Measurements from ENCODE around the gene STAT6. TPM values are rescaled to one million over a fixed set of nuclear protein-coding genes. Genes with fewer than 3 reads are reported as not detected.

Gene STAT6
- total and polyA plus RNA-seq, 10 of the 15 experiments (the other 5 are each of a cell fraction or from before 2014, with no cell fraction given): 14.2 to 176 (median 89.6) TPM

- 0 out of 2 replicates have a peak, but pooled peaks have one; percentile 1 for TF ChIP-seq LARP7 (IDR thresholded peaks at IDR 0.05)
- no peak for TF ChIP-seq CEBPZ (IDR thresholded peaks at IDR 0.05; ENCODE audit: low read depth, low read length)
- TF ChIP-seq WRNIP1 (IDR thresholded peaks at IDR 0.05; ENCODE audit: borderline replicate concordance, low read depth, low read length): no peak
- no peak for TF ChIP-seq ZNF24 (IDR thresholded peaks at IDR 0.05)
- no peak for TF ChIP-seq PAX8 (IDR thresholded peaks at IDR 0.05)
- TF ChIP-seq USF2 (IDR thresholded peaks at IDR 0.05; ENCODE audit: borderline replicate concordance, low read depth, low read length): no peak
- TF ChIP-seq NFXL1 (IDR thresholded peaks at IDR 0.05; ENCODE audit: borderline replicate concordance): no peak
- TF ChIP-seq ZBED1 (IDR thresholded peaks at IDR 0.05; ENCODE audit: borderline replicate concordance): 0 out of 2 replicates have a peak, but pooled peaks have one; percentile 6
- peak; percentile 87 for TF ChIP-seq SMAD1 (IDR thresholded peaks at IDR 0.05; ENCODE audit: low read depth, partially characterized antibody)
- TF ChIP-seq BHLHE40 (IDR thresholded peaks at IDR 0.05; ENCODE audit: borderline replicate concordance in 1 of 2, low read depth in 2 of 2, low read length in 1 of 2): no peak
- no peak for TF ChIP-seq CHD2 (IDR thresholded peaks at IDR 0.05; ENCODE audit: borderline replicate concordance, low read depth, low read length)
- TF ChIP-seq STAT1 (conservative IDR thresholded peaks at IDR 0.05): no peak
- TF ChIP-seq GATAD2B (conservative IDR thresholded peaks at IDR 0.05; ENCODE audit: low read depth): no peak; the same call in 1 of the 2 replicates
- TF ChIP-seq JUND (IDR thresholded peaks at IDR 0.05; ENCODE audit: low read depth, low read length): 0 out of 2 replicates have a peak, but pooled peaks have one; percentile 2
- TF ChIP-seq BMI1 (IDR thresholded peaks at IDR 0.05; ENCODE audit: borderline replicate concordance): no peak
- TF ChIP-seq EP300 (IDR thresholded peaks at IDR 0.05; ENCODE audit: borderline replicate concordance in 1 of 2, control insufficient read depth in 1 of 2, low read depth in 2 of 2, low read length in 2 of 2): no peak
- peak; percentile 76 for TF ChIP-seq SMAD5 (IDR thresholded peaks at IDR 0.05; ENCODE audit: low read depth)
- peak; percentile 20 for TF ChIP-seq E2F8 (IDR thresholded peaks at IDR 0.05; ENCODE audit: low read depth, partially characterized antibody)
- TF ChIP-seq FOXK2 (IDR thresholded peaks at IDR 0.05): no peak
- TF ChIP-seq RUNX3 (IDR thresholded peaks at IDR 0.05; ENCODE audit: low read length): peak; percentile 49
- TF ChIP-seq CEBPB (IDR thresholded peaks at IDR 0.05; ENCODE audit: borderline replicate concordance in 1 of 2, low read depth in 2 of 2, low read length in 2 of 2): no peak
- TF ChIP-seq ZZZ3 (IDR thresholded peaks at IDR 0.05; ENCODE audit: control insufficient read depth, insufficient read length, low read depth): no peak
- TF ChIP-seq GABPA (IDR thresholded peaks at IDR 0.05; ENCODE audit: low read depth): no peak
- peak; percentile 51; the same call in 1 of the 2 replicates for TF ChIP-seq SMARCA5 (IDR thresholded peaks at IDR 0.05)
- no peak for TF ChIP-seq CHD4 (IDR thresholded peaks at IDR 0.05)
Measured at GRCh38 chr12:57111031-57111734, at the start of gene STAT6 (continued).
